LoVo (cell line): ENCODE results near the gene LRRC70.
"Not testable (repeated sequence)": the region's sequence is repeated elsewhere in the genome, so short reads cannot be mapped to it uniquely, and the experiment has no call there.

Experiments
- DNase-seq: peaks from one replicate; pipeline ENCODE4 v3.0.0-alpha.2; 2016; ENCODE audit warnings: low spot score

The LRRC70 gene

GRCh38 chr5:62607615-62608014 lies 29.0 kb downstream of the LRRC70 start:
- no peak for DNase-seq

- no peak for DNase-seq
Measured at GRCh38 chr5:62608529-62609511, 30.2 kb downstream of the LRRC70 start.

GRCh38 chr5:62614355-62614754 lies 35.7 kb downstream of the LRRC70 start:
- DNase-seq = no peak

GRCh38 chr5:62616615-62617277 lies 38.1 kb downstream of the LRRC70 start:
- no peak for DNase-seq

GRCh38 chr5:62617943-62618342 lies 39.3 kb downstream of the LRRC70 start:
- no peak for DNase-seq

GRCh38 chr5:62620761-62621160 lies 42.1 kb downstream of the LRRC70 start:
- no peak for DNase-seq

GRCh38 chr5:62621280-62621679 lies 42.7 kb downstream of the LRRC70 start:
- no peak for DNase-seq

- no peak for DNase-seq
Measured at GRCh38 chr5:62623271-62623670, 44.7 kb downstream of the LRRC70 start.

GRCh38 chr5:62624436-62624835 lies 45.8 kb downstream of the LRRC70 start:
- not testable (repeated sequence) for DNase-seq

GRCh38 chr5:62626534-62626933 lies 47.9 kb downstream of the LRRC70 start:
- no peak for DNase-seq

- no peak for DNase-seq
Measured at GRCh38 chr5:62627121-62627520, 48.5 kb downstream of the LRRC70 start.

- no peak for DNase-seq
Measured at GRCh38 chr5:62627901-62628300, 49.3 kb downstream of the LRRC70 start.
